Measurements from ENCODE around the gene LRIG1. TPM values are rescaled to one million over a fixed set of nuclear protein-coding genes. Genes with fewer than 3 reads are reported as not detected.

LRIG1 gene
- total and polyA plus RNA-seq, 10 of the 15 experiments (the other 5 are each of a cell fraction or from before 2014, with no cell fraction given) = 0.84 to 16.4 (median 8.1) TPM

GRCh38 chr3:66489115-66489514 is 11.7 kb downstream of the LRIG1 start:
- Histone ChIP-seq H3K4me2 (ENCODE audit: control insufficient read depth, insufficient read depth) (no peak overlapping the region), H3K9ac (ENCODE audit: control insufficient read depth, insufficient read depth, low read length) (no peak overlapping the region), H3K4me3 (no peak overlapping the region), H2AFZ (ENCODE audit: control insufficient read depth, low read depth, low read length) (no peak overlapping the region), H3K79me2 (ENCODE audit: control insufficient read depth, insufficient read depth, low read length) (peaks cover 2% of the 10 kb centered on the region; the same call in 1 of the 2 replicates), H3K27me3 (replicated peaks in 1 of 2; ENCODE audit: control insufficient read depth in 2 of 2, insufficient read depth in 2 of 2, low read length in 1 of 2) (no peaks in the 10 kb centered on the region), H3K9me3 (replicated peaks; ENCODE audit: control insufficient read depth, insufficient read depth, low read length) (no peaks in the 10 kb centered on the region), H3K4me1 (ENCODE audit: control insufficient read depth, insufficient read depth, low read length) (peaks cover 19% of the 10 kb centered on the region), H3K36me3 (ENCODE audit: control insufficient read depth in 2 of 2, insufficient read depth in 2 of 2, low read length in 1 of 2) (no peaks in the 10 kb centered on the region), H3K27ac (ENCODE audit: control insufficient read depth, insufficient read depth) (no peak overlapping the region), H4K20me1 (ENCODE audit: control insufficient read depth, insufficient read depth) (no peaks in the 10 kb centered on the region)
- 100% methylated on average over 2 of the region's 2 CpGs for WGBS (ENCODE audit: insufficient coverage, insufficient replicate concordance, low lambda C conversion rate, missing lambda C conversion rate)
- no peak for TF ChIP-seq IKZF1 (conservative IDR thresholded peaks at IDR 0.05)
- TF ChIP-seq GATAD2B (conservative IDR thresholded peaks at IDR 0.05; ENCODE audit: low read depth) = no peak
- TF ChIP-seq ATF7 (IDR thresholded peaks at IDR 0.05; ENCODE audit: low read depth) = no peak
- no peak for TF ChIP-seq CREB1 (IDR thresholded peaks at IDR 0.05; ENCODE audit: low read depth)
- TF ChIP-seq RELA (IDR thresholded peaks at IDR 0.05; ENCODE audit: borderline replicate concordance, partially characterized antibody) = no peak
- TF ChIP-seq RB1 (IDR thresholded peaks at IDR 0.05; ENCODE audit: borderline replicate concordance) = no peak
- no peak for TF ChIP-seq BACH1 (IDR thresholded peaks at IDR 0.05; ENCODE audit: borderline replicate concordance)
- no peak for TF ChIP-seq ZNF687 (IDR thresholded peaks at IDR 0.05)
- TF ChIP-seq EGR1 (IDR thresholded peaks at IDR 0.05; ENCODE audit: borderline replicate concordance in 1 of 2, low read depth in 2 of 2, low read length in 2 of 2) = no peak
- TF ChIP-seq ZZZ3 (IDR thresholded peaks at IDR 0.05; ENCODE audit: control insufficient read depth, insufficient read length, low read depth) = no peak
- no peak for TF ChIP-seq CHD2 (IDR thresholded peaks at IDR 0.05; ENCODE audit: borderline replicate concordance, low read depth, low read length)
- TF ChIP-seq RFX5 (IDR thresholded peaks at IDR 0.05; ENCODE audit: low read depth, low read length) = no peak
- no peak for TF ChIP-seq ZNF274 (IDR thresholded peaks at IDR 0.05; ENCODE audit: insufficient read depth, insufficient read length)
- in situ Hi-C loops (cut with MboI) = no loop called here
- ChIA-PET SMC1A (ENCODE audit: uncharacterized antibody, unreplicated experiment) (interaction anchor here (0.8 to 4.4 kb wide), 3 partner anchors 16 to 99 kb away, joined by 3 to 30 read pairs (median 3); no protein-coding TSS in a partner anchor), POLR2A (no interaction called here), CTCF (interaction anchor here (0.7 kb wide), 1 partner anchor 10 kb away, joined by 3 read pairs; no protein-coding TSS in a partner anchor), RAD21 (ENCODE audit: unreplicated experiment) (no interaction called here)
- intact Hi-C loops (cut with micrococcal nuclease; ENCODE audit: unreplicated experiment) = no loop called here
- DNase-seq (ENCODE audit: low read depth, low spot score) (no peak), ATAC-seq (no peak), FAIRE-seq (no peak)
- BruUV-seq (replicated peaks) = no TSS peak
